Tongue (tissue), 1 donor: ENCODE data around the gene CDK5RAP2. TPM values are rescaled to one million over a fixed set of nuclear protein-coding genes. Genes with fewer than 3 reads are reported as not detected.

Experiments used
- total RNA-seq: library from RNA; depleted of rRNA; stranded (reverse); fragments of >200 nt; gene quantifications from one replicate; pipeline ENCODE4 v1.2.3, GENCODE V29; 2014

Gene CDK5RAP2
- total RNA-seq, 1 donor from 2014 or later, result 71.7 TPM

Other genes with a start within 250 kb of the CDK5RAP2 start
- 14.4 TPM for gene MEGF9, start 134.3 kb upstream of the CDK5RAP2 start, total RNA-seq
- gene FBXW2, start 213.2 kb upstream of the CDK5RAP2 start, total RNA-seq, result 48.5 TPM